ENCODE measurements around the gene CENPU.
A peak's percentile ranks its signal among the peaks of the same experiment; 100 is the strongest.

The CENPU gene

DNA sequence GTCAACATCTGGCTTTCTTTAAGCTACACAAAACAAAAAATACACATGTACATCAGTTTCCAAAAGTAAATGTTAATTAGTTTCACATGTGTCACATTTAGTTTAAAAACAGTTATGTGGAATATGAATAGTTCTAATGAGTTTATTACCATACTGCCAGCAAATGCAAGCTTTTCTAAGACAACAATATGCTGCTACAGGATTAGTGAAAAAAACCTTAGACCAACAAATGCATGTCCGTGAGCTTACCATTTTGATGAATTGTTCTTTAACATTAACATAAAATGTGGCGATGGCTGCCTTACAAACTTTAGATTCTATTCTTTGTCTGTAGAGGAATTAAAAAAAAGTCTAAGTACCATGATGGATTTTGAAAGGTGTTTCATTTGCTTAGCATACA is 31.8 kb downstream of the CENPU start:
- DNase-seq, result no peak

DNA sequence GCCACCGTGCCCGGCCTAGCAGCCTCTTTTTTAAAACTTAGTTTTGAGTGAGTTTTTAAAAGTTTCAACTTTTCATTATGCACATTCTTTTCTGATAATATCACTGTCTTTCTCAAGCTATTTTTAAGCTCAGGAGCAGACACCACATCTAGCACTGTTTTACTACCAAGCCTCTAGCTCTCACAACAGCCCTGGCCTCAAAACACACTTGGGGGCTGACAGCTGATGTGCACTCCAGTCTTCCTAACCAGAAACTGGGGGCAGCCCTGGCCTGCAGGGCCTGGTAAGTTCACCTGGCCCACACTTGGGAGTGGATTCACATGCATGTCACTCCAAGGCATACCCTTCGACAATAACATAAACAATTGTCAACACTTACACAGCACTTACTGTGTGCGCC is 34.0 kb downstream of the CENPU start:
- DNase-seq, result no peak

DNA sequence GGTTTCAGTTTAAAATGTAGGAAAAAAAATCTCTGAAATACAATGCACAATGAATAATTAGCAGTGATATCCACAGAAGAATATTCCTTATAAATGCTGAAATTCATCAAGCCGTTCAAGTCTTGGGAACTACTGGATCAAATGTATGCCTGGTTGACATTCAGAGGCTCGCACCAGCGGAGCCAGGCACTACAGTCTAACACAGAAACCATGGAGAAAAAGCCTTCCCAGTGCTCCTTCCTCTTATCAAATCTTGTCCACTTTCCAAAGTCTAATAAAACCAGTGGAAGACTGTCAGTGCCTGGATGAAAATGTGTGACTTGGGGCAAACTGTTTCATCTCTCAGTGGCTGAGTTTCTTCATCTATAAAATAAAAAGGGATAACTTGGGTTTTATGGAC is 35.9 kb downstream of the CENPU start:
- DNase-seq, result no peak

DNA sequence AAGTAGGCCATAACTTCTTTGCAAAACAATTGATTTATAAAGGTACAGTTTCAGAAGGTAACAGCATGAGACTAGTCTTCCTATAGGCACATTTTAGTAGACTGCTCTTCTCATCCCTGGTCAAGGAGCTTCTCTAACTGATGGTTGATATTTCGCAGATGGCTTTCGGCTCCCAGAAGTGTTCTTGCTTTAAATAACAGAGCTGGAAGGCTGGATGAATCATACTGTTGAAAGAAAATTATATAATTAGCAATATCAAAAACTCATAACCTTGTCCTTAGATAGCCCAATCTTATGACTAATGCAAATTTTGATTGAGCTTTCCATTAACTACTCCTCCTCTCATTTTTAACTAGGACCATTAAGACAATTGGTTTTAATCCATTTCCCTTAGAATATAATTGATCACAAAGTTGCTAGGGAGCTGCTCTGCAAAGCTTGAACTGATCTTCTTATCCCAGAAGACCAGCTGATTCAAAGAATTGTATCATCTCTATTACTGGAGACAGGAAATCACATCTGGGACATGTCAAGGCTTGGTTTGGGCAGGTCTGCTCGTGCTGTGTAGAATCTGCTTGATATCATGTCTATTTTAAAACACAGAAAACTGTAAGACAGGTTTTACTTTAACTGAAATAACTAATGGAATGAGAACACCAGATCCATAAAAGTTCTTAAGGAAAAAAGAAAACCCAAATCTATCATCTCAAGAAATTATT is 38.6 kb downstream of the CENPU start:
- DNase-seq, result no peak

DNA sequence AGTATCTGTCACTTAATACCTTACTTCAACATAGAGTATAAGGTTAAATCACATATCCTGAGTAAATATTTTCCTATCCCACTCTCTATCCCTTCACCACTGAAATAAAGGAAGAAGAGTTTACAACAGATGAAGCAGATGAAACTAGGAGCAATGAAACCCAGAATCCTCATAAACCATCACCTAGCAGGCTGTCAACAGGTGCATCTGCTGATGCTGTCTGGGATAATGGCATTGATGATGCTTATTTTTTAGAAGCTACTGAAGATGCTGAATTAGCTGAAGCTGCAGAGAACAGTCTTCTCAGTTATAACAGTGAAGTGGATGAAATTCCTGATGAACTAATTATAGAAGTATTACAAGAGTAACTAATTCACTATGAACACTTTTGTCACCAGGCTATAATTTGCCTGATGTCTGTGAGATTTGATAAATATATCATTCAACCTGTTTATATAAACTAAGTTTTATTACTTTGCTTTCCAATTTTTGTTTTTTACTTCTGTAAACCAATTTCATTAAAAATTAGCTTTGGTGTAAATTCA is 39.4 kb downstream of the CENPU start:
- DNase-seq, result no peak

DNA sequence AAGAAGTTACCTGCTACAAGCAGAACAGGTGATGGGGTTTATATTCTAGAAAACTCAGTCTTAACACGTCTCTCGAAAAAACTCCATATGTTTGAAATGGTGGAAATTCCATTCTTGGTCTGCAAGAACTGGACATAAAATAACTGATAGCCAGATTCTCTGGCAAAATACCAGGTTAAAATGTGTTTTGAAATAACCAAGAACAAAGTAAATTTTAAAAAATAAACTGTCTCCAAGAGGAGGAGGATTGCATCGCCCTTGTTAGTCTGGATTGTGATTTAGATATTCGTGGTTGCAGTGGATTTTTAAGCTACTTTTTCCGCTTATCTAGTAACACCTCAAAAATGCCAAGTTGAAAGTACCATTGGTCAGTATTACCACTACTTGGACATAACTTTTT is 40.8 kb downstream of the CENPU start:
- no peak for DNase-seq

DNA sequence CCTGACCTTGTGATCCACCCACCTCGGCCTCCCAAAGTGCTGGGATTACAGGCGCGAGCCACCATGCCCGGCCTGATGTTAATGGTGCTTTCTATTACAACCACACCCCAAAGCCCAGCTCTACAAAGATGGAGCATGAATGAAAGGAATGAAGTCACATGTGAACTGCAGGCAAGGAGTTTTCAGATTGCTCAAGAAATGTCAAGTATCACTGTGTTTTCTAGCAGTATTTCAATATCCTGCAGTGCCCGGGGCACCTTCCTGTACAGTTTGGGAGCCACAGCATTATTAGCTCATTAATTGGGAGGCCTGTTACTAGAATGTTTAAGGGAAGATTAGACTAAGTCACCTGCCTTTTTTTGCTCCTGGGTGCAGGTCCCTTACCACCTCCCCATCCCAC is 44.2 kb downstream of the CENPU start:
- no peak for DNase-seq

DNA sequence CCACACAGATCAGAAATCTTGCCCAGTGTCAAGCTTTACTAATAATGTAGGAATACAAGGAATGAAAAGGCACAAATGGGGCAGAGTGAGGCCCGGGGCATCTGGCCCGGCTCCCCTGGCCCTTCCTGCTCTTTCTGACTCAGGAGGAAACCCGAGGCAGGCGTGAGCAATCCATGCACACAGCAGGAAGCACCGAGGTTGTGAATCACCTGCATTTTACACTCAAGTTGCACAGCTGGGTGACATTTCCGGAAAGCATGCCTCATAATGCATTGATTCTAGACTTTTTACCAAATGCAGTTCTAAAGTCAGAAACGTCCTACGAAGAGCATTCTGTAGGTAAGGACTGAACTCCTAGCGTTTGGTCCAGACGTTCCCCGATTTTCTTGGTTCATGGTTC is 45.4 kb downstream of the CENPU start:
- no peak for DNase-seq

DNA sequence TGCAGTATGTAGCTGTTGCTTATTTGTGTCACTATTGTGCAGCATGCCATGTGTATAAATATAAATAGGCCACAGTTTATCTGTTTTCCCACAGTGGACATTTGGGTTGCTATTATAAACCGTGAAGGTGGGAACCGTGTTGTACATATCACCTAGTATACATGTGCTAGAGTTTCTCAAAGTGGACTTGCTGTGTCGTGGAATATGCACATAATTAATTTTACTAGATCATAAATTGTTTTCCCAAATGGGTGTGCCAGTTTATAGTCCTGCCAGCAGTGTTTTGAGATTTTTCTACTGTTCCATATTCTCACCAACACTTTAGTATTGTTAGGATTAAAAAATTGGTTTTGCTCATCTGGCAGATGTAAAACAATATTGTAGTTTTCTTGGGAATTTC is 45.9 kb downstream of the CENPU start:
- DNase-seq, result no peak

DNA sequence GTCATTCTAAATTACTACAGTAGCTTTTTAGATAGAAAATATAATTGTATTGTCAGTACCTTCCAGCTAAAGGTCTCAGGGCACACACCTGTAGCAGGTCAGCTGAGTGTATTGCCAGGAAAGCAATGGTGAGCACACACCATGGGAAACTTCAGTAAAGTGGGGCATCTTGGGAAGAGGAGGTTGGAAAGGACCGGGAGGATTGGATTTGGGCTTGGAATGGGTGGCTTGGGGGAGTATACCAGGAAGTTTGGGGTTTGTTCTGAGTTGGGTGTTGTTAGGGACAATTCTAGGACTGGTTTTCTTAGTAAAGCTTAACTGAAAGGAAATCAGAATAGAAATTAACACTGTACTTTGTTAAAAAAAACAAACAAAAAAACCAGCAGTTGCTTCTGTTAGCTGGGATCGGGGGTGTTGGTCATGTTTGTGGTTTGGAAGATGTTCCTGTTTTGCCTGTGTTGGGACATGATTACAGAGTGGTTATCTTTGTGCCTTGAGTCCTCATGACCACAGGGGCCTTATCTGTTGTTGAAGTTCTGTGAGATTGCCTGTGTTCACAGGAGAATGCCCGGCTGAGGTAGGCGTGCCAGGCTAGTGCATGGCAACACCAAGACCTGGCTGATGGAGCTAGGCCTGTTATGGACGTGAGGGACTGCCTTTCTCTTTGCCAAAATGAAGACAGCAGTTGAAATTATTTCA is 49.3 kb downstream of the CENPU start:
- DNase-seq, result peak; percentile 77 to 83

DNA sequence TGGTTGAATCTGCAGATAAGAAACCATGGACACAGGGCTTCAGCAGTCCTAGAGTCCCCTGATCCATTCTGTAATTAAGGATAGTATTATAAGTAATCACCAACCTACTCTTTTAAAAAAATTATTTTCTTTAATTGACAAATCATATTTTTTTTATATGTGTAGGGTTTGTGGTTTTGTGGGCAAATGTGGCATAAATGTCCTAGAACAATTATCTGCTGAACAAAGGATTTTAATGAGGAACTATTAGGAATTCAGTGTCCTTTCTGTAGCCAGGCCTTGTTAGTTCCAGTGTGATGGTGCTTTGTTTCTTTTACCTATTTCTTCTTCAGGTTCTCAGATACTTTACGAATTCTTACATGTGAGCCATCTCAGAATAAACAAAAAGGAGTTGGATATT is 52.0 kb downstream of the CENPU start:
- no peak for DNase-seq

DNA sequence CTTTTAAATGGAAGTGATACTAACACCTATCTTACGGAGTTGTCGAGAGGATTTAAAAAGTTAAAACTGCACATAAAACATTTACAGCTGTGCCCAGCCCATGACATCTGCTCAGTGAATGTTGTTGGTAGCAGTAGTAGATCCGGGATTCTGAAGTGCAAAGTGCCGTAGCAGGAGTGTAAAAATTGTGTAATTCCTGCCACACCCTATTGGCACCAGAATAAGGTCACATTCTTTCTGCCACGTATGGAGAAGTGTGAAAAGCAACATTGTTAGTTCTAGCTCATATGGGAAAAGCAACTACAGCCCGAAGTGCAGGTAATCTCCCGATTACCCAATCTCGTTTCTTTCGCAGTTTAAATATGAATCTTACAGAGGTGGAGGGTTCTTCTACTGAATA is 53.2 kb downstream of the CENPU start:
- peak in 1 of 2 donors; percentile 35 for DNase-seq

DNA sequence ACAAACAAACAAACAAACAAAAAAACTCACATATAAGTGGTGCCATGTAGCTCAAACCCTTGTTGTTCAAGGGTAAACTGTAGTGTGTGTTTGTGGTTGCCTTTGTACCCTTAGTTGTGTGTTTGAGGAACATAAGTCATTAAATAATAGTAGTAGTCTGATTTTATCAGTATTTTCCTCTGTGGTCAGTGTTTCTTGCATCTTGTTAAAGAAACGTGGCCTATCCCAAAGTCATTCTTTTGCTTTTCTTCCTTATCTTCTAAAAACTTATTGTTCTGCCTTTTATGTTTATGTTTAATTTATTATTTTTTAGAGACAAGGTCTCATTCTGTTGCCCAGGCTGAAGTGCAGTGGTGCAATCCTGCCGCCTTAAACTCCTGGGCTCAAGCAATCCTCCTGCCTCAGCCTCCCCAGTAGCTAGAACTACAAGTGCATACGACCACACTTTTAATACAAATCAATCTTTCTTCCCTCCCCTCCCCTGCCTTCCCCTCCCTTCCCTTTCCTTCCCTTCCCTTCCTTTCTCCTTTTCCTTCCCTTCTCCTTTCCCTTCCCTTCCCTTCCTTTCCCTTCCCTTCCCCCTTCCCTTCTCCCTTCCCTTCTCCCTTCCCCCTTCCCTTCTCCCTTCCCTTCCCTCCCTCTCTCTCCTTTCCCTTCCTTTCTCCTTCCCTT is 57.9 kb downstream of the CENPU start:
- DNase-seq, result no peak

DNA sequence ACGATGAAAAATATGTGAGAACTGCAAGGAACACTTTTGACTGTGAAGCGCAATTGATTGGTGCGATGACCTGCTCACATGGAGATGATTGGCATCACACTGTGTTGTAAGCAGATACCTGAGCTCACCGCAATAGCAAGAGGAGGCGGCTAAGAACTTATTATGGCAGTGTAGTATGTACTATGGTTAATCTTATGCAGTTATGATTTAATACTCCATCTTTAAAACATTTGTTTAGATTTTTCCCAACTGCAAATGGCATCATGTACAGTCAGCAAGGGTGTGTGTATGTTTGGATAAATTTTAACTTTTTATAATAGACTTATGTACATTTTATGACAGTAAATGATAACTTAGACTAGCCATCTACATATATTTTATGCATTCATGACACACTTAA is 58.9 kb downstream of the CENPU start:
- DNase-seq, result no peak

DNA sequence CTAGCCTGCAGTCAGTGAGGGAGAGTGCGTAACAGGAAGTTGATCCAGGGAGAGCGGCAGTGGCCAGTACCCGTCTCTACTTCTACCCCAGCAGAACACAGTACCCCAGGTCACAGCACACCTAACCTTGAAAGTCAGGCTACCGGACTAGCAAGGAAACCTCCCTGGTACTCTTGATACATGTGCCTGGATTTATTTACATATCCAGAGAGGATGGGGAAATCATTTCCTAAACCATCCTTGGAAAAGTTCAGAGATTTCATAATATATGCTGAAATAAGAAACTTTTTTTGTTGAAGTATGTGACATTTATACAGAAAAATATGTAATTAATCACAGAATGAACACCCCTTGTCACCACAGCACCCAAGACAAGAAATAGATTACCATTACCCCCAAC is 59.9 kb downstream of the CENPU start:
- DNase-seq, result no peak

DNA sequence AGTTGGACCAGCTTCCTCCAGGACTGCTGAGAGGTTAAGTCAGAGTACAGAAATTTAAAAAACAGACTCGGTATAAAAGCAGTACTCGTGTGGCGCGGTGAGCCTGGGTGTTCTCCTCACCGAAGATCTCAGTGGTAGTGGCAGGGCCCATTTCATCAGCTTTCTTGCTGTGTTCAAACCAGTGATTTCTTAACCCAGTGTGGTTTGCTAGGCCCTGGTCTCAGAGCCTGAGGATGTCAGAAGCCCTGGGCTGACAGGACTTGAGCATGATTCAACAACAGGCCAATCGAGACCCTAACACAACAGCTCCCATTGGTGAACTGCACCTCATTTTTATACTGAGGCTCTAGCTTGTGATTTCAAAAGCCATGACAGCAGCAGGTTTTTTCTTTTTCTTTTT is 61.2 kb downstream of the CENPU start:
- no peak for DNase-seq

DNA sequence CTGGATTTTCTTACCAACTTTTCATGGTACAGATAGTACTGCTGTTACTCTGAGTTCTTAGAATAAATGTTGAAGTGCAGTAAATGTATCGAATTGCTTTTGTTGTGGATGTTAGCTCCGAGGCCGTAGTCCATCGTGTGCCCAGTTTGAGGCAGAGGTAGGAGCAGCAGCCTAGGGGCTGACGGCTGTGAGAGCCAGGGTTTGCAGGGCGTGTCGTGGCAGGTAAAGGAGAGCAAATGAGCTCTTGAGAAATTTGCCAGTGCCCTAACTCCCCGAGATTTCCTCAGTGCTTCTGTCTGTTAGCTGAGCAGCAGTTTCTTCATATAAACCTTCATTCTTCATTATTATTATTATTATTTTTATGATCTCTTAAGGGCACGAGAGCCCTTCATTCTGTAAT is 62.8 kb downstream of the CENPU start:
- DNase-seq, result no peak

DNA sequence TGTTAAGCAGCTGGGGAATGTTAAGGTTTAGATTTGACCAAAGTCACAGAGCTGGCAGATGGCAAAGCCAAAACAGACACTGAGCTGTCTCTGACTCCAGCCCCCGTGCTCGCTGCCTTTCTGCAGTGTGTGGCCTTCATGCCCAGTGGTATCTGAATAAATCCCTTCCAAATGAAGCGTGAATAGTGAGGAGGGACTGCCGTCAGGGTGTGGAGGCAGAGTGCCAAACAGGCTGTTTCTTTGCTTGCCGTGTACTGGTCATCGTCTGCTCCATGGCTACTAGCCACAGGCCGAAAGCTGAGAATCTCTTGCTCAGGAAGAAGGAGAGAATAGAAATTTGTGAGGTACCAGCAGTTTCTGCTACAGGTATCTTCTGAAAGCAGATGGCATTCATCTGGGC is 64.6 kb downstream of the CENPU start:
- DNase-seq, result no peak

DNA sequence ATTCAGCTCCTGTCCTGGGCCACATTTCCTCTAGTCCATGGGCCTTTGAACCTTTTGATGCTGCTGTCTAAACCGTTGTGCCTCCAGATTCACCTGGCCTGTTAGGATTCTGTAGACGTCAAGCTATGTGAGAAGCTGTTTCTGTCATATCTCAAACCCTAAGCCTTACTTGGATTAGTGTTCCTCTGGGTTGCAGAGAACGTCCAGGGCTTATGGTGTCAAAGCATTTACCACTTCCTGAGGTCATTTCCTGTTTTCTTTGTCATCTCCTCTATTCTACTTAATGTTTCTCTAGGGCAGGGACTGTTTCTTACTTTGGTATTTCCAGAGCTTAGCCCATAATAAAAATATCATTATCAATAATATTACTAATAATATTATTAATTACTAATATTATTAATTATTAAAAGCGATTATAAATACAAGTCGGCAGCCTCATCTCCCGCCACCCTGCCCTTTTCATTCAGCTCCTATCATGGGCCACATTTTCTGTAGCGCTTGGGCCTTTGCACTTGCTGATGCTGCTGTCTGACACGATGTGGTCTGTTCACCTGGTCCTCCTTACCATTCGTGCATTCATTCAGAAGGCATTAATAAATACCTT is 65.3 kb downstream of the CENPU start:
- peak; percentile 23 to 49 for DNase-seq

DNA sequence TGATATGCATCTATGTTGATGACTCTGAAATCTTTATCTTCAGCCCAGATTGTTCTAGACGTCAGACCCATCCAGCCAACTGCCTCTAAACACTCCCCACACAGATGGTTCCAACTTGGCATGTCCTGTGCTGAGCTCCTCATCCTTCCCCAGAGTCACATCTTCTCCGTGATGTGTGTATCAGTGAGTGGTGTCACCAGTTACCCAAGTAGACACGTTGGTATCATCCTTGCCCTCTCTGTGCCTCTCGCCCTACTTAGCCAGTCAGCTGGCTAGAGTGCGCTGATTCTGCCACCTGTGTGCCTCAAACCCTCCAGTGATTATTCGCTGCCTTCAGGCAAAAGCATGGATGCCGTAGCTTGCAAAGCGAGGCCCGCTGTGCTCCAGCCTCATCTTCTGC is 65.8 kb downstream of the CENPU start:
- no peak for DNase-seq

DNA sequence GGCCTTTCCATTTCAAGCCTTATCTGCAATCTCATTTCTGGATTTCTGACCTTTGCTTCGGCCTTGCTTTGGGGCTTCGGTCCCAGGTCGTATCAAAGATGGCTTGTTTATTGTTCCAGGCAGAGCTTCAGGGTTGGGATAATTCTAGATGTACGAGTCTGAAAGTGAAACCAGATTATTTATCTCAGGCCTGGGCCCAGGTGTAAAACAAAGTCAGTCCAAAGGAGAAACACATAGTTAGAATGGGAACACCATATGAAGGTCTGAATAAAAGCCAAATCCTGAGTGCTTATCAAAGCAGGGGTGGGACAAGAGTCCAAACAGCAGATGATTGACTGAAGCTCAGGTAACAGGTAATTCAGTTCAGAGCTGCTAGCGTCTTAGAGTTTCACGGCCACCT is 67.2 kb downstream of the CENPU start:
- no peak for DNase-seq

DNA sequence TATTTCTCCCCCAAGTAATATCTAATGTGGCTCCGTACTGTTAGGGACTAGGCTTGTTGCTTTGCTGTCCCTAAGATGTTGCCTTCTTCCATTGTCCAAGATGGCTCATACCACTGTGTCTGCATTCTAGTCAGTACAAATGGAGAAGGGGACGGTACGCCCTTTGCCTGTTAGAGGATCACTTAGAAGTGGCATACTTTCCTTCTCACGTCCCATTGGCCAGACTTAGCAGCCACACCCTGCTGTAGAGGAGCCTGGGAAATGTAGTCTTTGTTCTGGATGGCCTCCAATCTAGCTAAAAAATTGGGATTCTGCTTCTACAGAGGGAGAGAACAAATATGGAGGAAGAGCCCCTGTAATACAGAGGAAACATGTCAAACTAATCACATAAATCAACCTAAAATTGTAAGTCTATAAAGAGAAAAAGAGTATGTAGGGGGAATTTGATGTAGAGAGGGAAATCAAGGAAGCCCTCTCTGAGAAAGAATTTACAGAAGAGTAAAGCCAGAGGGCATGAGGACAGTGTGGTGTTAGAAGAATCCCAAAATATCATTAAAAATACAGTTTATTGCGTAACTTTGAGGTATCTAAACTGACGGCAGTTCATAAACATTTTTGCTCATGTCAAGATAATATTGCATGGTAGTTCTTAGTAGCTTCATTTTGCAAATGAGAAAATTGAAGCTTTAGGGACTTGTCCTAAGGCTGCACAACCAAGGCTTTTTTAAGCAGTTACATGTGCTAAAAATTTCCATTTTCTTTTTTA is 69.3 kb downstream of the CENPU start:
- peak; percentile 34 to 37 for DNase-seq

DNA sequence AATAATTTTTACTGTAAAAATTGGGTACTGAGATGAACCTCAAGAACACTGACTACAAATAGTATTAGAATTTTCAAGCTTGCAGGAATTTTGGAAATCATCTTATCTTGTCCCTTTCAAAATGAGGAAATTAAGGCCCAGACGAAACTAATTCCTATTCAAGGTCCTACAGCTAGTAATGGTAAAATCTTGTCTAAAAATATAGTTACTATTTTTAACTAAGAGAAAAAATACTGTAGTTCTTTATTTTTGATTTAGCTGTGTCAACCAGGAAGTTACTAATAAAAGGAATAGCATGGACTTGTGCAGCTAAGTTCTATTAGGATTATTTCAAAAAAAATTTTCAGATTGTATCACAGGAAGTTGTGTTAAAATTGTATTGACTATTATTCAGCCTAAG is 71.7 kb downstream of the CENPU start:
- DNase-seq, result peak in 1 of 2 donors; percentile 52

Data from inflammatory macrophage (primary cell).